GM12878 (cell line): ENCODE measurements around the gene CLCN2. TPM values are rescaled to one million over a fixed set of nuclear protein-coding genes. Genes with fewer than 3 reads are reported as not detected.

Experiments
- ESRRA ChIP-seq: IDR thresholded peaks from 2 replicates; pipeline ENCODE4 v1.6.1; 2012; ENCODE audit warnings: mild to moderate bottlenecking, low read length, improper control_type of control experiment
- IKZF2 ChIP-seq, 2 experiments: fragments of 450-650 bp; IDR thresholded peaks; 2 replicates each; pipeline ENCODE4 v1.6.1; 2017; ENCODE audit warnings: mild to moderate bottlenecking in 2 of 2, moderate library complexity in 2 of 2
- MEF2A ChIP-seq: IDR thresholded peaks from 2 replicates; pipeline ENCODE4 v1.6.1; 2011; ENCODE audit warnings: low read depth, mild to moderate bottlenecking, low read length, moderate library complexity; ENCODE audit not compliant: insufficient read depth
- NBN ChIP-seq: fragments of 450-650 bp; IDR thresholded peaks from 2 replicates; pipeline ENCODE4 v1.6.1; 2016
- NFIC ChIP-seq: IDR thresholded peaks from 2 replicates; pipeline ENCODE4 v1.6.1; 2012; ENCODE audit warnings: low read depth, mild to moderate bottlenecking, inconsistent platforms, low read length, moderate library complexity
- NR2C1 ChIP-seq: fragments of 450-650 bp; IDR thresholded peaks from 2 replicates; pipeline ENCODE4 v1.6.1; 2017; ENCODE audit warnings: antibody characterized with exemption, mild to moderate bottlenecking, moderate library complexity
- SPI1 ChIP-seq: IDR thresholded peaks from 2 replicates; pipeline ENCODE4 v1.6.1; 2011; ENCODE audit warnings: low read depth, mild to moderate bottlenecking, low read length, moderate library complexity, borderline replicate concordance; ENCODE audit not compliant: insufficient read depth
- polyA plus RNA-seq, 11 experiments: library from polyadenylated mRNA; depleted of rRNA in 4 of 11; unstranded in 6 of 11; stranded (reverse) in 5 of 11; fragments of >200 nt; fragmentation: Nextera tagmentation in 4 of 11; fragmentation: Illumina TruSeq in 1 of 11; extraction: Ambion mirVana in 4 of 11; extraction: Trizol in 1 of 11; gene quantifications; 1 replicate in 1 of 11; 2 replicates in 10 of 11; pipeline versions ENCODE4 v1.2.1 to v1.2.3, GENCODE V29; 2011 to 2016; ENCODE audit warnings: inconsistent platforms in 2 of 11, missing spikeins in 2 of 11, low read depth in 1 of 11
- total RNA-seq, 4 experiments: library from RNA; depleted of rRNA in 3 of 4; stranded (reverse); fragments of >200 nt in 3 of 4; fragmentation: Illumina TruSeq in 1 of 4; extraction: Trizol in 1 of 4; gene quantifications; 2 replicates each; pipeline versions ENCODE4 v1.2.1 to v1.2.3, GENCODE V29; 2013 to 2021
- TF ChIP-seq, protein P1 (sequence below), 3 experiments: IDR thresholded peaks in 2 of 3; conservative IDR thresholded peaks in 1 of 3; 2 replicates each; pipeline ENCODE4 v1.5.1; 2011; ENCODE audit warnings: low read depth in 3 of 3, low read length in 3 of 3, mild to moderate bottlenecking in 3 of 3, control low read depth in 2 of 3, moderate library complexity in 2 of 3, inconsistent platforms in 1 of 3, mixed read lengths in 1 of 3; ENCODE audit not compliant: control insufficient read depth in 2 of 3, insufficient read depth in 1 of 3; ENCODE audit errors: extremely low read depth in 1 of 3
- TF ChIP-seq, protein P2 (sequence below): fragments of 450-650 bp; IDR thresholded peaks from 2 replicates; pipeline ENCODE4 v1.6.1; 2017; ENCODE audit warnings: borderline replicate concordance
- TF ChIP-seq, protein P3 (sequence below): fragments of 450-650 bp; IDR thresholded peaks from 2 replicates; pipeline ENCODE4 v1.6.1; 2017; ENCODE audit warnings: mild to moderate bottlenecking, moderate library complexity
- TF ChIP-seq, protein P4 (sequence below): IDR thresholded peaks from 2 replicates; pipeline ENCODE4 v1.6.1; 2012; ENCODE audit warnings: improper control_type of control experiment, low read depth, low read length; ENCODE audit not compliant: insufficient replicate concordance

CLCN2 gene
- total and polyA plus RNA-seq, 10 of the 15 experiments (the other 5 are each of a cell fraction or from before 2014, with no cell fraction given) = 0.13 to 2.6 (median 0.85) TPM; not detected in 1

DNA sequence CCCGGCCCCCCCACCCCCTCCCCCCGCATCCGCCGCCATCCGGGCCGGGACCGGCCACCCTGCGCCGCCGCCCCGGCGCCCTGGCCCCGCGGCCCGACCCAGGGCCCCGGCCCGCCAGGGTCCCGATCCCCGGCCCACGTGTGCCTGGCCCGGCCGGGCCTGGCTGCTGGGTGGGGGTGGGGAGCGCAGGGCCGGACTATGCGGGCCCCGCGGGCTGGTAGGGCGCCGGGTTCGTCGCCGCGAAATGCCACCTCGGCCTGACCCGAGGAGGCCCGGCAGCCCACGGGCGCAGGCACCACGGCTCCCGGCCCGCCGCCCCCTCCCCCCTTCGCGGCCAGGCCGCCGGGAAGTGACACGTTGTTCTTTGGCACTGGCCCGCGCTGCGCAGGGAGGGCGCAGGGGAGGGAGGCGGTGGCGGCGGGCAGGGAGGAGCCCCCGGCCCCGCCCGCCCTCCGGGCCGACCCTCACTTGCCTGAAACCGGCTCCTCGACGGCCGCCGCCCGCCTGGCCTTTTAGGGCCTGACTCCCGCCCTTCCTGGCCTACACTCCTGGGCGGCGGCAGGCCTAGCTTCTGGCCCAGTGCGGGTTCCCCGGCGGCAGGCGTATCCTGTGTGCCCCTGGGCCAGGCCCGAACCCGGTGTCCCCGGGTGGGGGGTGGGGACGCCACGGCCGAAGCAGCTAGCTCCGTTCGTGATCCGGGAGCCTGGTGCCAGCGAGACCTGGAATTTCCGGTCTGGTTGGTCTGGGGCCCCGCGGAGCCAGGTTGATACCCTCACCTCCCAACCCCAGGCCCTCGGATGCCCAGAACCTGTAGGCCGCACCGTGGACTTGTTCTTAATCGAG is 46.5 kb downstream of the CLCN2 start (continued):
- TF ChIP-seq, protein P1, sequence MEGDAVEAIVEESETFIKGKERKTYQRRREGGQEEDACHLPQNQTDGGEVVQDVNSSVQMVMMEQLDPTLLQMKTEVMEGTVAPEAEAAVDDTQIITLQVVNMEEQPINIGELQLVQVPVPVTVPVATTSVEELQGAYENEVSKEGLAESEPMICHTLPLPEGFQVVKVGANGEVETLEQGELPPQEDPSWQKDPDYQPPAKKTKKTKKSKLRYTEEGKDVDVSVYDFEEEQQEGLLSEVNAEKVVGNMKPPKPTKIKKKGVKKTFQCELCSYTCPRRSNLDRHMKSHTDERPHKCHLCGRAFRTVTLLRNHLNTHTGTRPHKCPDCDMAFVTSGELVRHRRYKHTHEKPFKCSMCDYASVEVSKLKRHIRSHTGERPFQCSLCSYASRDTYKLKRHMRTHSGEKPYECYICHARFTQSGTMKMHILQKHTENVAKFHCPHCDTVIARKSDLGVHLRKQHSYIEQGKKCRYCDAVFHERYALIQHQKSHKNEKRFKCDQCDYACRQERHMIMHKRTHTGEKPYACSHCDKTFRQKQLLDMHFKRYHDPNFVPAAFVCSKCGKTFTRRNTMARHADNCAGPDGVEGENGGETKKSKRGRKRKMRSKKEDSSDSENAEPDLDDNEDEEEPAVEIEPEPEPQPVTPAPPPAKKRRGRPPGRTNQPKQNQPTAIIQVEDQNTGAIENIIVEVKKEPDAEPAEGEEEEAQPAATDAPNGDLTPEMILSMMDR (IDR thresholded peaks at IDR 0.05 in 2 of 3, conservative IDR thresholded peaks at IDR 0.05 in 1 of 3; ENCODE audit: control insufficient read depth in 2 of 3, extremely low read depth in 1 of 3, insufficient read depth in 1 of 3, low read depth in 3 of 3, low read length in 3 of 3) = no peak
- TF ChIP-seq SPI1 = no peak
- TF ChIP-seq NFIC = no peak
- TF ChIP-seq, protein P2, sequence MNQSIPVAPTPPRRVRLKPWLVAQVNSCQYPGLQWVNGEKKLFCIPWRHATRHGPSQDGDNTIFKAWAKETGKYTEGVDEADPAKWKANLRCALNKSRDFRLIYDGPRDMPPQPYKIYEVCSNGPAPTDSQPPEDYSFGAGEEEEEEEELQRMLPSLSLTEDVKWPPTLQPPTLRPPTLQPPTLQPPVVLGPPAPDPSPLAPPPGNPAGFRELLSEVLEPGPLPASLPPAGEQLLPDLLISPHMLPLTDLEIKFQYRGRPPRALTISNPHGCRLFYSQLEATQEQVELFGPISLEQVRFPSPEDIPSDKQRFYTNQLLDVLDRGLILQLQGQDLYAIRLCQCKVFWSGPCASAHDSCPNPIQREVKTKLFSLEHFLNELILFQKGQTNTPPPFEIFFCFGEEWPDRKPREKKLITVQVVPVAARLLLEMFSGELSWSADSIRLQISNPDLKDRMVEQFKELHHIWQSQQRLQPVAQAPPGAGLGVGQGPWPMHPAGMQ = no peak
- TF ChIP-seq, protein P3, sequence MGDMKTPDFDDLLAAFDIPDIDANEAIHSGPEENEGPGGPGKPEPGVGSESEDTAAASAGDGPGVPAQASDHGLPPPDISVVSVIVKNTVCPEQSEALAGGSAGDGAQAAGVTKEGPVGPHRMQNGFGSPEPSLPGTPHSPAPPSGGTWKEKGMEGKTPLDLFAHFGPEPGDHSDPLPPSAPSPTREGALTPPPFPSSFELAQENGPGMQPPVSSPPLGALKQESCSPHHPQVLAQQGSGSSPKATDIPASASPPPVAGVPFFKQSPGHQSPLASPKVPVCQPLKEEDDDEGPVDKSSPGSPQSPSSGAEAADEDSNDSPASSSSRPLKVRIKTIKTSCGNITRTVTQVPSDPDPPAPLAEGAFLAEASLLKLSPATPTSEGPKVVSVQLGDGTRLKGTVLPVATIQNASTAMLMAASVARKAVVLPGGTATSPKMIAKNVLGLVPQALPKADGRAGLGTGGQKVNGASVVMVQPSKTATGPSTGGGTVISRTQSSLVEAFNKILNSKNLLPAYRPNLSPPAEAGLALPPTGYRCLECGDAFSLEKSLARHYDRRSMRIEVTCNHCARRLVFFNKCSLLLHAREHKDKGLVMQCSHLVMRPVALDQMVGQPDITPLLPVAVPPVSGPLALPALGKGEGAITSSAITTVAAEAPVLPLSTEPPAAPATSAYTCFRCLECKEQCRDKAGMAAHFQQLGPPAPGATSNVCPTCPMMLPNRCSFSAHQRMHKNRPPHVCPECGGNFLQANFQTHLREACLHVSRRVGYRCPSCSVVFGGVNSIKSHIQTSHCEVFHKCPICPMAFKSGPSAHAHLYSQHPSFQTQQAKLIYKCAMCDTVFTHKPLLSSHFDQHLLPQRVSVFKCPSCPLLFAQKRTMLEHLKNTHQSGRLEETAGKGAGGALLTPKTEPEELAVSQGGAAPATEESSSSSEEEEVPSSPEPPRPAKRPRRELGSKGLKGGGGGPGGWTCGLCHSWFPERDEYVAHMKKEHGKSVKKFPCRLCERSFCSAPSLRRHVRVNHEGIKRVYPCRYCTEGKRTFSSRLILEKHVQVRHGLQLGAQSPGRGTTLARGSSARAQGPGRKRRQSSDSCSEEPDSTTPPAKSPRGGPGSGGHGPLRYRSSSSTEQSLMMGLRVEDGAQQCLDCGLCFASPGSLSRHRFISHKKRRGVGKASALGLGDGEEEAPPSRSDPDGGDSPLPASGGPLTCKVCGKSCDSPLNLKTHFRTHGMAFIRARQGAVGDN = 0 out of 2 replicates have a peak, but pooled peaks have one; percentile 29
- TF ChIP-seq, protein P4, sequence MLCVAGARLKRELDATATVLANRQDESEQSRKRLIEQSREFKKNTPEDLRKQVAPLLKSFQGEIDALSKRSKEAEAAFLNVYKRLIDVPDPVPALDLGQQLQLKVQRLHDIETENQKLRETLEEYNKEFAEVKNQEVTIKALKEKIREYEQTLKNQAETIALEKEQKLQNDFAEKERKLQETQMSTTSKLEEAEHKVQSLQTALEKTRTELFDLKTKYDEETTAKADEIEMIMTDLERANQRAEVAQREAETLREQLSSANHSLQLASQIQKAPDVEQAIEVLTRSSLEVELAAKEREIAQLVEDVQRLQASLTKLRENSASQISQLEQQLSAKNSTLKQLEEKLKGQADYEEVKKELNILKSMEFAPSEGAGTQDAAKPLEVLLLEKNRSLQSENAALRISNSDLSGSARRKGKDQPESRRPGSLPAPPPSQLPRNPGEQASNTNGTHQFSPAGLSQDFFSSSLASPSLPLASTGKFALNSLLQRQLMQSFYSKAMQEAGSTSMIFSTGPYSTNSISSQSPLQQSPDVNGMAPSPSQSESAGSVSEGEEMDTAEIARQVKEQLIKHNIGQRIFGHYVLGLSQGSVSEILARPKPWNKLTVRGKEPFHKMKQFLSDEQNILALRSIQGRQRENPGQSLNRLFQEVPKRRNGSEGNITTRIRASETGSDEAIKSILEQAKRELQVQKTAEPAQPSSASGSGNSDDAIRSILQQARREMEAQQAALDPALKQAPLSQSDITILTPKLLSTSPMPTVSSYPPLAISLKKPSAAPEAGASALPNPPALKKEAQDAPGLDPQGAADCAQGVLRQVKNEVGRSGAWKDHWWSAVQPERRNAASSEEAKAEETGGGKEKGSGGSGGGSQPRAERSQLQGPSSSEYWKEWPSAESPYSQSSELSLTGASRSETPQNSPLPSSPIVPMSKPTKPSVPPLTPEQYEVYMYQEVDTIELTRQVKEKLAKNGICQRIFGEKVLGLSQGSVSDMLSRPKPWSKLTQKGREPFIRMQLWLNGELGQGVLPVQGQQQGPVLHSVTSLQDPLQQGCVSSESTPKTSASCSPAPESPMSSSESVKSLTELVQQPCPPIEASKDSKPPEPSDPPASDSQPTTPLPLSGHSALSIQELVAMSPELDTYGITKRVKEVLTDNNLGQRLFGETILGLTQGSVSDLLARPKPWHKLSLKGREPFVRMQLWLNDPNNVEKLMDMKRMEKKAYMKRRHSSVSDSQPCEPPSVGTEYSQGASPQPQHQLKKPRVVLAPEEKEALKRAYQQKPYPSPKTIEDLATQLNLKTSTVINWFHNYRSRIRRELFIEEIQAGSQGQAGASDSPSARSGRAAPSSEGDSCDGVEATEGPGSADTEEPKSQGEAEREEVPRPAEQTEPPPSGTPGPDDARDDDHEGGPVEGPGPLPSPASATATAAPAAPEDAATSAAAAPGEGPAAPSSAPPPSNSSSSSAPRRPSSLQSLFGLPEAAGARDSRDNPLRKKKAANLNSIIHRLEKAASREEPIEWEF = no peak
- 0 out of 2 replicates have a peak, but pooled peaks have one; percentile 26 for TF ChIP-seq NR2C1
- TF ChIP-seq IKZF2 (IDR thresholded peaks at IDR 0.05) = no peak
- TF ChIP-seq ESRRA = no peak
- TF ChIP-seq MEF2A = no peak
- TF ChIP-seq NBN = no peak
